ENCODE data around the gene PCSK1. TPM values are rescaled to one million over a fixed set of nuclear protein-coding genes. Genes with fewer than 3 reads are reported as not detected.
"Not testable (repeated sequence)": the region's sequence is repeated elsewhere in the genome, so short reads cannot be mapped to it uniquely, and the experiment has no call there.

PCSK1 gene
- total RNA-seq, 1 donor from 2014 or later, result not detected

DNA sequence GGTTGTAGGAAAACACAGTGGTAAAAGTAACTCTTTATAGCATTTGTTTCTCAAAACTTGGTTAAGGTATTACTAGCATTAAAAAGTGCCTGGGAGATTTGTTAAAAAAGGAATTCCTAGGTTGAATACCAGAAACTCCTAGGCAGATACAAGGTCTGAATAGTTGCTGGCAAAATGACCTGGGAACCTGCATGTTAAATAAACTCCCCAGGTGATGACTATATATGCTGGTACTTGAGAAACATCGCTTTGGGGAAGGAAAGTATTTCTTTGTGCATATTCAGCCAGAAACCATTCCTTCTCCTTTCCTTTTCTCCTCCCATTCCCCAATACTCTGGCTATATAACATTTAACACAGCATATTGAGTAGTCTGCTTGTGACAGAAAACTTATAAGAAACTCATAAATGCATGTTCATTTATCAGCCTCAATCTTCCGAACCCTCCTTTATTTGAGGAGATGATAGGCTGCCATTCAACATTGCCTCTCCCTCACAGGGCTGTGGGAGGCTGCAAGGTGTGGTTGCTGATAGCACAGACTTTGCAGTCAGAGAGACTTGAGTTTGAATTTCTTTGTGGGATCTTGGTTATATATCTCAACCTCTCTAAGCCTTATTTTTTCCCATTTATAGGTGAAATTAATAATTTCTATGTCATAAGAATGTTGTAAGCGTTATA is 28.7 kb downstream of the PCSK1 start:
- Mint-ChIP-seq H3K36me3 (ENCODE audit: low read depth) (no peaks in the 10 kb centered on the region), H3K27ac (no peak overlapping the region), H3K4me3 (no peak overlapping the region), H3K27me3 (peaks cover 3% of the 10 kb centered on the region), H3K9me3 (no peaks in the 10 kb centered on the region), H3K4me1 (no peaks in the 10 kb centered on the region)
- CTCF ChIA-PET, result no interaction called here
- DNase-seq, result no peak
- intact Hi-C loops (cut with micrococcal nuclease), result no loop called here
- POLR2A ChIA-PET, result no interaction called here
- TF ChIP-seq, protein P1, sequence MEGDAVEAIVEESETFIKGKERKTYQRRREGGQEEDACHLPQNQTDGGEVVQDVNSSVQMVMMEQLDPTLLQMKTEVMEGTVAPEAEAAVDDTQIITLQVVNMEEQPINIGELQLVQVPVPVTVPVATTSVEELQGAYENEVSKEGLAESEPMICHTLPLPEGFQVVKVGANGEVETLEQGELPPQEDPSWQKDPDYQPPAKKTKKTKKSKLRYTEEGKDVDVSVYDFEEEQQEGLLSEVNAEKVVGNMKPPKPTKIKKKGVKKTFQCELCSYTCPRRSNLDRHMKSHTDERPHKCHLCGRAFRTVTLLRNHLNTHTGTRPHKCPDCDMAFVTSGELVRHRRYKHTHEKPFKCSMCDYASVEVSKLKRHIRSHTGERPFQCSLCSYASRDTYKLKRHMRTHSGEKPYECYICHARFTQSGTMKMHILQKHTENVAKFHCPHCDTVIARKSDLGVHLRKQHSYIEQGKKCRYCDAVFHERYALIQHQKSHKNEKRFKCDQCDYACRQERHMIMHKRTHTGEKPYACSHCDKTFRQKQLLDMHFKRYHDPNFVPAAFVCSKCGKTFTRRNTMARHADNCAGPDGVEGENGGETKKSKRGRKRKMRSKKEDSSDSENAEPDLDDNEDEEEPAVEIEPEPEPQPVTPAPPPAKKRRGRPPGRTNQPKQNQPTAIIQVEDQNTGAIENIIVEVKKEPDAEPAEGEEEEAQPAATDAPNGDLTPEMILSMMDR (IDR thresholded peaks at IDR 0.05), result no peak
- ATAC-seq (ENCODE audit: low read depth), result no peak

- Mint-ChIP-seq H3K4me1 (no peaks in the 10 kb centered on the region), H3K36me3 (ENCODE audit: low read depth) (no peaks in the 10 kb centered on the region), H3K27ac (no peak overlapping the region), H3K9me3 (no peaks in the 10 kb centered on the region), H3K27me3 (peaks cover 3% of the 10 kb centered on the region), H3K4me3 (no peak overlapping the region)
- intact Hi-C loops (cut with micrococcal nuclease), result no loop called here
- ATAC-seq (ENCODE audit: low read depth) (no peak), DNase-seq (no peak)
- ChIA-PET POLR2A (no interaction called here), CTCF (no interaction called here)
- TF ChIP-seq, protein P1 (IDR thresholded peaks at IDR 0.05), result no peak
Measured at GRCh38 chr5:96402500-96402899, 30.5 kb downstream of the PCSK1 start.

- TF ChIP-seq, protein P1 (IDR thresholded peaks at IDR 0.05), result no peak
- intact Hi-C loops (cut with micrococcal nuclease), result no loop called here
- Mint-ChIP-seq H3K4me3 (no peak overlapping the region), H3K4me1 (no peaks in the 10 kb centered on the region), H3K27ac (no peak overlapping the region), H3K27me3 (peaks cover 5% of the 10 kb centered on the region), H3K36me3 (ENCODE audit: low read depth) (no peaks in the 10 kb centered on the region), H3K9me3 (no peaks in the 10 kb centered on the region)
- DNase-seq (no peak), ATAC-seq (ENCODE audit: low read depth) (no peak)
- CTCF ChIA-PET, result no interaction called here
- POLR2A ChIA-PET, result no interaction called here
Measured at GRCh38 chr5:96396878-96397277, 36.2 kb downstream of the PCSK1 start.

DNA sequence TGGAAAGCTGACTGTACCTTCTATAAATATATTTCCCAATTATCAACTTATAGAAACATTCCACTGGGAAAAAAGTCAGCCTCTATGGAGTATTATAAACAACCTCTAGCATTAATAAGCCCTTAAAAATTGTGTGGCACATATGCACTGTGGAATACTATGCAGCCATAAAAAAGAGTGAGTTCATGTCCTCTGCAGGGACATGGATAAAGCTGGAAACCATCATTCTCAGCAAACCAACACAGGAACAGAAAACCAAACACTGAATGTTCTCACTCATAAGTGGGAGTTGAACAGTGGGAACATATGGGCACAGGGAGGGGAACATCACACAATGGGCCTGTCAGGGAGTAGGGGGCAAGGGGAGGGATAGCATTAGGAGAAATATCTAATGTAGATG is 37.8 kb downstream of the PCSK1 start:
- intact Hi-C loops (cut with micrococcal nuclease); DNase-seq; H3K27me3 Mint-ChIP-seq; H3K36me3 Mint-ChIP-seq (ENCODE audit: low read depth); CTCF ChIA-PET; H3K4me1 Mint-ChIP-seq; H3K9me3 Mint-ChIP-seq; POLR2A ChIA-PET; H3K4me3 Mint-ChIP-seq; ATAC-seq (ENCODE audit: low read depth); H3K27ac Mint-ChIP-seq: not testable (repeated sequence)

DNA sequence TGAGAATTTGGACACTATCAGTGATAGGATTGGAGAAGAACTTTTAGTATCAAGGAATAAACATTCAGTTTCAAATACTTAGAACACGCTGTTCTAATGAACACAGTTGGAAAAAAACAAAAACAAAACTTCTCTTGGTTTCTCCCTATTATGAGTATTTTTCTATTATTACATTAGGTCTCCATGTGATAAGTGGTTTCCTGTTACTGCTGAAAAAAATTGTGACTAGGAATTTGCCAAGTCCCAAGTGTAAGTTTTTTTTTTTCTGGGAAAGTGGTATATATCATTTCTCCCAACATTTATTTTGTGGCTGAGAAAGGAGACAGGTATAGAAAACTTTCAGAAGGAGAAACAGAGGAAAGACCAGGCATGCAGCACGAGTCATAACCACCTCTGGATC is 41.1 kb downstream of the PCSK1 start:
- CTCF ChIA-PET, result no interaction called here

More for the DNA sequence above, 41.1 kb downstream of the PCSK1 start:
- no peak for DNase-seq
- H3K4me3 Mint-ChIP-seq, result no peak overlapping the region
- no peaks in the 10 kb centered on the region for H3K4me1 Mint-ChIP-seq
- H3K36me3 Mint-ChIP-seq (ENCODE audit: low read depth), result no peaks in the 10 kb centered on the region
- intact Hi-C loops (cut with micrococcal nuclease), result no loop called here
- POLR2A ChIA-PET, result no interaction called here
- H3K27me3 Mint-ChIP-seq, result peaks cover 9% of the 10 kb centered on the region
- TF ChIP-seq, protein P1 (IDR thresholded peaks at IDR 0.05), result no peak
- H3K9me3 Mint-ChIP-seq, result no peaks in the 10 kb centered on the region
- no peak for ATAC-seq (ENCODE audit: low read depth)
- no peak overlapping the region for H3K27ac Mint-ChIP-seq

All from activated B cell treated with CpG ODN at 0.5 μM for 24 hours (primary cell).